ENCODE measurements around the gene GRIK4.
"Not testable (repeated sequence)": the region's sequence is repeated elsewhere in the genome, so short reads cannot be mapped to it uniquely, and the experiment has no call there.

GRIK4 gene

DNA sequence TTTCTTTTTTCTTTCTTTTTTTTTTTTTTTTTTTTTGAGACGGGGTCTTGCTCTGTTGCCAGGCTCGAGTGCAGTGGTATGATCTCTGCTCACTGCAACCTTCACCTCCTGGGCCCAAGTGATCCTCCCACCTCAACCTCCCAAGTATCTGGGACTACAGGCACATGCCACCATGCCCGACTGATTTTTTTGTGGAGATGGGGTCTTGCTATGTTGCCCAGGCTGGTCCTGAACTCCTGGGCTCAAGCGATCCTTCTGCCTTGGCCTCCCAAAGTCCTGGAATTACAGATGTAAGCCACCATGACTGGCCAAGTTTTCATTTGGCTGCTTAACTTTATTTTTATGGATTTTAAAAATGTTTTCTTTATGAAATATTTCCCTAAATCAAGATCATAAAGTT, 520.1 kb downstream of the GRIK4 start:
- not testable (repeated sequence) for DNase-seq

DNA sequence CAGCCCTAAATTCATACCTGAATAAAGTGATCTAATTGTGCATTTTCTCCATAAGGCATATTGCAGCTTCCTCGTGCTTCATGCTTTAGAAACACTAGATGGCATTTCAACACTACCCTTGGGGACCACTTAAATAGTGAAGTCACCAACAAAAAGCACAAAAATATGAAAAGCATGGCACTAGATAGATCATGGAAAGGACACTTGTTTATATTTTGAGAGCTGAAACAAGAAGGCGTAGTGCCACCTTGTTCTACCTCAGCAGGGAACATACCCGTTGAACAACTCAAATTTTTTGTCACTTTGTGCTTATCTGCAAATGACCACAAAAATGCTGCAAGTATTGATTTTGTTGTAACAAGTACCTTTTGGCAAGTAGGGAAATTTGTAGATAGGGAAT, 521.0 kb downstream of the GRIK4 start:
- DNase-seq: peak; percentile 72

DNA sequence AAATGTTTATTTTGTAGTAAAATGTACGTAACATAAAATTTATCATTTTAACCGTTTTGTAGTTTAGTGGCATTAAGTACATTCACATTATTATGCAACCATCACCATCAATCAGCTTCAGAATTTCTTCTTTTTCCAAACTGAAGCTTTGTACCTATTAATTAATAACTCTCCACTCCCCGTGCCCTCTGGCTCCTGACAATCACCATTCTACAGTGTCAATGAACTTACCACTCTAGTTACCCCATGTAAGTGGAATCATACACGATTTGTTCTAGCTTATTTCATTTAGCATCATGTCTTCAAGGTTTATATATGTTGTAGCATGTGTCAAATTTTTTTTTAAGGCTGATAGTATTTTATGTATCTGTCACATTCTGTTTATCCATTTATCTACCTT, 522.1 kb downstream of the GRIK4 start:
- no peak for DNase-seq

DNA sequence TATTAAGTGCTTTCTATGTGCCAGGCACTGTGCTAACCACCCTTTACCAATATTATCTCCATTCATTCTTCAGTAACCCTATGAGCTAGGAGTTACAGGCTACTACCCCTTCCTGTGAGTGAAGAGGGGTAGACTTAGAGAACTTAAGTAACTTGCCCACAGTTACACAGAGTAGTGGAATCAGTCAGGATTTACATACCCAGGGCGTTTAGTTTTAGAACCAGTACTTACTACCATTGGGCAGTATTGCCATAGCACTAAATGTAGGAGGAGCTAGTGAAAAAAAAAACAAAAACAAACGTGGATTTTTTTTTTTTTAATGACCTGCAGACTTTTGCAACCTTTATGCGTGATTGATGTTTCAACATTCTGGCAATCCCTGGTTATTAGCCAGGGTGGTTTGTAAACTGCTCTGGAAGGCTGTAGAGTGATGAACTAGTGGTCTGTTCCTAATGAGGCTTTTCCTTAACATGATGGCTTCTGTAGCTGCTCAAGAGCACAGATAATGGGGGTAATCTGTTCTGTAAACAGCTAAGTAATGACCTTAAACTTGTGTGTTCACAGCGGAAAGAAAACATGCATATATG, 523.7 kb downstream of the GRIK4 start:
- peak; percentile 10 for DNase-seq

DNA sequence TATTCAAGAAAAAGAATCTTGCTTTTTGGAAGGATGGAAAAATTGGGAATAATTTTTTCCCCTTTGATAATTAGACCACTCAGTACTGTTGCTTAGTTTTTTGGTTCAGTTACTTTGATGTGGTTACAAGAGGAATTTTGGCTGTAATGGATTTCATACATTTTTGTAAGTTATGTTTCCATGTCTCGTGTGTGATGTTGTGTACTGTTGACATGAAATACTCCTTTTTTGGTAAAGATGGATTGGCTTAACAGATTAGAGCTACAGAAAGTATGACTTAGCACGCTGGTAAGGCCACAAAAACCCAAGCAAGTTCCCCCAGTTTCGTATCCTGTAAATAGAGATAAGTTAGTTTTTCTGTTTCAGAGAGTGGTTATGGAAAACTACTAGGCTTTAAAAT, 524.2 kb downstream of the GRIK4 start:
- DNase-seq: peak; percentile 67

DNA sequence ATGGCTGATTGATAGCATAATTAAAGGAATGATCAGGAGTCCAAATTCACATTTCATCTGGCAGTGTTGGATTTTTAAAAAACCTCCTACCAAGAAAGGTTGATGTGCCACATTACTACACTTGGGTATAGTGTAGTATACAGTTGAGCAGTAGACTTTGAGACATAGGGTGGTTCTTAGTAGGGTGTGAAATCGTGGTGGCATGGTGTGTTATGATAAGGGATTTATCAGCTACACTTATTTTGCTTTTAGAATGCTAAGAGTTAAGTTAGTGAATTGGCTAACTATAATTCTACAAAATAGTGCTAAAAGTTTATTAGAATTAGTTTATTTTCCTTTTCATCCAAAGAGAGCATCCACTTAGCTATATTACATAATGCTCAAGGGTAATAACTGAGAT, 525.5 kb downstream of the GRIK4 start:
- peak; percentile 90 for DNase-seq
